Endothelial cell of umbilical vein (primary cell): Measurements from ENCODE around the gene PPP2R3B. TPM values are rescaled to one million over a fixed set of nuclear protein-coding genes. Genes with fewer than 3 reads are reported as not detected.

Source experiments
- BruUV-seq: library from RNA; stranded (reverse); fragments of 400-500 nt; replicated peaks from 2 replicates; lab custom pipeline; 2021; lab: Mats Ljungman, UMichigan
- CTCF ChIA-PET: fragments of 300-600, 350-600 bp; sonication (Branson Sonifier 250); formaldehyde crosslinking; loops from one replicate; lab custom pipeline; 2021; ENCODE audit warnings: antibody characterized with exemption, inconsistent platforms; lab: Charles Lee
- POLR2A ChIA-PET: fragments of 300-600, 350-600 bp; sonication (Branson Sonifier 250); formaldehyde crosslinking; loops from one replicate; lab custom pipeline; 2021; ENCODE audit warnings: antibody characterized with exemption, inconsistent platforms; lab: Charles Lee
- DNase-seq: peaks from one replicate; pipeline ENCODE4 v3.0.0-alpha.2; 2011; ENCODE audit warnings: low read depth, low spot score
- FAIRE-seq: peaks from 2 replicates; lab custom pipeline; 2011; peaks lifted over from hg19 to GRCh38; lab: Jason Lieb, UNC
- H2AFZ ChIP-seq: 2 replicates; pipeline ENCODE4 v1.6.0; 2012; ENCODE audit warnings: low read depth, low read length, control low read depth, inconsistent platforms
- H3K27ac ChIP-seq: 2 replicates; pipeline ENCODE4 v1.5.1; 2011; ENCODE audit warnings: low read depth, mild to moderate bottlenecking, control low read depth, low read length, moderate library complexity; ENCODE audit not compliant: insufficient read depth
- H3K27me3 ChIP-seq, 2 experiments: 2 replicates each; pipeline versions ENCODE4 v1.6.0 to v1.6.1; 2011; ENCODE audit warnings: low read length in 2 of 2, mixed read lengths in 1 of 2; ENCODE audit not compliant: control insufficient read depth in 2 of 2, insufficient read depth in 2 of 2
- H3K36me3 ChIP-seq, 2 experiments: 2 replicates in 1 of 2; 3 replicates in 1 of 2; pipeline ENCODE4 v1.5.1; 2011; ENCODE audit warnings: low read length in 2 of 2, mild to moderate bottlenecking in 1 of 2, moderate library complexity in 1 of 2; ENCODE audit not compliant: control insufficient read depth in 2 of 2, insufficient read depth in 2 of 2; ENCODE audit errors: extremely low read depth in 1 of 2
- H3K4me1 ChIP-seq: 3 replicates; pipeline ENCODE4 v1.5.1; 2011; ENCODE audit warnings: mild to moderate bottlenecking, low read length; ENCODE audit not compliant: control insufficient read depth, insufficient read depth; ENCODE audit errors: extremely low read depth
- H3K4me2 ChIP-seq: 2 replicates; pipeline ENCODE4 v1.6.1; 2011; ENCODE audit warnings: low read length, control low read depth, mixed read lengths; ENCODE audit not compliant: insufficient read depth
- H3K4me3 ChIP-seq, 3 experiments: fragments of 200-600 bp in 1 of 3; sonication (generic), shearing (Covaris generic) in 1 of 3; replicated peaks in 1 of 3; 2 replicates each; pipeline ENCODE4 v1.5.1; 2011 to 2016; ENCODE audit warnings: control low read depth in 3 of 3, low read length in 3 of 3, mild to moderate bottlenecking in 2 of 3, inconsistent platforms in 1 of 3, low read depth in 1 of 3, moderate library complexity in 1 of 3; ENCODE audit not compliant: insufficient read depth in 1 of 3
- H3K79me2 ChIP-seq: 2 replicates; pipeline ENCODE4 v1.6.0; 2012; ENCODE audit warnings: low read length, inconsistent platforms; ENCODE audit not compliant: control insufficient read depth, insufficient read depth
- H3K9ac ChIP-seq: replicated peaks from 2 replicates; pipeline ENCODE3; 2011; ENCODE audit warnings: low read length, control low read depth; ENCODE audit not compliant: insufficient read depth; ENCODE audit errors: extremely low read depth
- H3K9me1 ChIP-seq: replicated peaks from 3 replicates; pipeline ENCODE4 v1.6.0; 2011; ENCODE audit warnings: mild to moderate bottlenecking, low read length; ENCODE audit not compliant: control insufficient read depth, insufficient read depth; ENCODE audit errors: extremely low read depth
- H3K9me3 ChIP-seq: replicated peaks from 2 replicates; pipeline ENCODE4 v1.5.1; 2012; ENCODE audit warnings: low read length, inconsistent platforms; ENCODE audit not compliant: control insufficient read depth, insufficient read depth
- H4K20me1 ChIP-seq: replicated peaks from 2 replicates; pipeline ENCODE3; 2011; ENCODE audit warnings: mild to moderate bottlenecking, low read length; ENCODE audit not compliant: control insufficient read depth, insufficient read depth; ENCODE audit errors: extremely low read depth
- CTCF ChIP-seq, 2 donors: IDR thresholded peaks; 1 replicate in 1 of 2; 2 replicates in 1 of 2; pipeline ENCODE4 v1.5.1; 2011; ENCODE audit warnings: low read length in 2 of 2, mild to moderate bottlenecking in 2 of 2, moderate library complexity in 2 of 2, control low read depth in 1 of 2, inconsistent platforms in 1 of 2, low read depth in 1 of 2; ENCODE audit not compliant: insufficient read depth in 1 of 2; ENCODE audit errors: extremely low read depth in 1 of 2
- EZH2 ChIP-seq: IDR thresholded peaks from 2 replicates; pipeline ENCODE4 v1.6.1; 2012; ENCODE audit warnings: borderline replicate concordance, low read depth, mild to moderate bottlenecking, moderate library complexity, low read length, inconsistent platforms; ENCODE audit not compliant: severe bottlenecking
- FOS ChIP-seq: IDR thresholded peaks from 2 replicates; pipeline ENCODE4 v1.6.1; 2011; ENCODE audit warnings: mild to moderate bottlenecking, low read length, moderate library complexity, borderline replicate concordance; ENCODE audit not compliant: insufficient read depth
- MYC ChIP-seq: IDR thresholded peaks from one replicate; pipeline ENCODE4 v1.6.1; 2011; ENCODE audit warnings: mild to moderate bottlenecking, low read depth, low read length
- POLR2A ChIP-seq: IDR thresholded peaks from 2 replicates; pipeline ENCODE4 v1.6.1; 2012; ENCODE audit warnings: low read depth, mild to moderate bottlenecking, control low read depth, low read length
- POLR2AphosphoS5 ChIP-seq: IDR thresholded peaks from 2 replicates; pipeline ENCODE4 v1.6.1; 2012; ENCODE audit warnings: low read depth, mild to moderate bottlenecking, control low read depth, low read length, moderate library complexity; ENCODE audit not compliant: insufficient read depth
- dilution Hi-C: fragments of 300-500 bp; cut with MboI; formaldehyde crosslinking; loops from one replicate; pipeline ENCODE4 v1.15.0; 2019; ENCODE audit warnings: low sequenced_read_pairs; ENCODE audit not compliant: extremely low pct_ligation_motif_present
- intact Hi-C: fragments of 100-400 bp; cut with micrococcal nuclease; formaldehyde crosslinking; loops from one replicate; pipeline ENCODE4 v1.10.0; 2022
- polyA plus RNA-seq, 4 experiments: library from polyadenylated mRNA; depleted of rRNA in 3 of 4; stranded (reverse) in 3 of 4; unstranded in 1 of 4; fragments of >200 nt; gene quantifications; 2 replicates each; pipeline versions ENCODE4 v1.2.1 to v1.2.3, GENCODE V29; 2011 to 2012; ENCODE audit warnings: missing spikeins in 1 of 4
- total RNA-seq: library from RNA; stranded (reverse); gene quantifications from 2 replicates; pipeline ENCODE4 v1.2.3, GENCODE V29; 2021
- TF ChIP-seq, protein P1 (sequence below): IDR thresholded peaks from 2 replicates; pipeline ENCODE4 v1.6.1; 2011; ENCODE audit not compliant: insufficient read depth, insufficient read length

PPP2R3B gene
- total and polyA plus RNA-seq, 2 donors (not counting 3 experiments of a cell fraction or from before 2014, with no cell fraction given), result 19.1 to 33.6 TPM

DNA sequence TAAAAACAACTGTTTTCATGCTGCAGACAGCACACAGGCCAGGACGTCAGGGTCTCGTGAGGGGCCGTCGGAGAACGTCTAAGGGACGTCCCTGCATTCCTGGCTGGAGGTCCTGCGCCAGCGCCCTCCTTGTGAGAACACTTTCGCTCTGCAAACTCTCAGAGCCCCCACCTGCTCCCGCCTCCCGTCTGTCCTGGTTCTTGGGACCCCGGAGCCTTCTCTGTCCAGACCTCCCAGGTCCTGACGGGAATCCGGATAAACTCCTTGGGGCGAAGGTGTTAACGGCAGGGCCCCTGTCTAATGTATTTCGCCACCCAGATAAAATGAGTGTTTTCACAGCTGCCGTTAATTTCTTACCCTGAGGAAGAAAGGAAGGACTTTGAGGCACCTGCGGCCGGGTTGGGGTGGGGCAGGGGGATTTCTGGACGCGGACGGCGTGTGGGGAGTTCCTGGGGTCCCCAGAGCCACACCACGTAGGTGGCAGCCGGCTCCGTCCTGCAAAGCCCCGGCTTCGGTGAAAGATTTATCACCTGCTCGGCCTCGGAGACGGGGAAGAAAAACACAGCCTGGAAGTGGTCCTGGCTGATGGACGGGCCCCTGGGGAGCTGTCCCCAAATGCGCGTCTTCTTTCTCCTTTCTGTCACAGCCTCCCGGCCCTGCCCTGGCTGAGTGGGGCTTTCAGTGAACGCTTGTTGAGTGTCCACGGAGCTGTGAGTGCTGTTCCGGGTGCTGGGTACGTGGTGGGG is 35.1 kb upstream of the PPP2R3B start:
- CTCF ChIA-PET, result no interaction called here
- Histone ChIP-seq H3K27ac (no peak overlapping the region), H2AFZ (no peak overlapping the region), H3K4me3 (no peak overlapping the region), H3K9ac (no peak overlapping the region), H3K9me1 (no peaks in the 10 kb centered on the region), H3K4me2 (no peak overlapping the region), H3K79me2 (no peaks in the 10 kb centered on the region), H3K9me3 (no peaks in the 10 kb centered on the region), H3K36me3 (no peaks in the 10 kb centered on the region), H4K20me1 (no peaks in the 10 kb centered on the region), H3K27me3 (no peaks in the 10 kb centered on the region), H3K4me1 (no peaks in the 10 kb centered on the region)
- FAIRE-seq (no peak), DNase-seq (no peak)
- TF ChIP-seq POLR2AphosphoS5, result no peak
- TF ChIP-seq POLR2A, result no peak
- no peak for TF ChIP-seq CTCF (IDR thresholded peaks at IDR 0.05; ENCODE audit: extremely low read depth in 1 of 2, insufficient read depth in 1 of 2, low read depth in 1 of 2, low read length in 2 of 2)
- no peak for TF ChIP-seq FOS
- TF ChIP-seq MYC, result no peak
- TF ChIP-seq, protein P1, sequence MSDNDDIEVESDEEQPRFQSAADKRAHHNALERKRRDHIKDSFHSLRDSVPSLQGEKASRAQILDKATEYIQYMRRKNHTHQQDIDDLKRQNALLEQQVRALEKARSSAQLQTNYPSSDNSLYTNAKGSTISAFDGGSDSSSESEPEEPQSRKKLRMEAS, result no peak
- TF ChIP-seq EZH2, result no peak
- BruUV-seq, result no TSS peak
- dilution Hi-C loops, result no loop called here
- intact Hi-C loops, result no loop called here
- POLR2A ChIA-PET, result no interaction called here
